HepG2 (cell line): ENCODE results near the gene SLC5A6. TPM values are rescaled to one million over a fixed set of nuclear protein-coding genes. Genes with fewer than 3 reads are reported as not detected.
A peak's percentile ranks its signal among the peaks of the same experiment; 100 is the strongest.

Experiments
- ARNTL ChIP-seq: sonication (generic); formaldehyde crosslinking; IDR thresholded peaks from 2 replicates; pipeline ENCODE4 v1.4.0; 2020; ENCODE audit warnings: mild to moderate bottlenecking, missing genetic modification reagents
- ATF7-NPFF ChIP-seq: sonication (generic); formaldehyde crosslinking; IDR thresholded peaks from 2 replicates; pipeline ENCODE4 v1.8.1; 2023; ENCODE audit warnings: mild to moderate bottlenecking, low read depth, missing genetic modification reagents, moderate library complexity
- CREBL2 ChIP-seq: sonication (generic); formaldehyde crosslinking; IDR thresholded peaks from 2 replicates; pipeline ENCODE4 v1.8.1; 2023; ENCODE audit warnings: missing genetic modification reagents, mild to moderate bottlenecking, borderline replicate concordance
- ETV5 ChIP-seq: IDR thresholded peaks from 2 replicates; pipeline ENCODE4 v1.6.1; 2018; ENCODE audit warnings: missing biosample characterization, missing genetic modification reagents, inconsistent platforms, borderline replicate concordance
- GFI1 ChIP-seq: sonication (generic); formaldehyde crosslinking; IDR thresholded peaks from 2 replicates; pipeline ENCODE4 v1.5.0; 2020; ENCODE audit warnings: missing genetic modification reagents, mild to moderate bottlenecking, borderline replicate concordance
- HMGXB4 ChIP-seq, 2 experiments: sonication (generic) in 1 of 2; formaldehyde crosslinking in 1 of 2; IDR thresholded peaks; 2 replicates each; pipeline versions ENCODE4 v1.4.0 to v1.6.1; 2018 to 2020; ENCODE audit warnings: missing genetic modification reagents in 2 of 2, borderline replicate concordance in 1 of 2, low read depth in 1 of 2, mild to moderate bottlenecking in 1 of 2, missing biosample characterization in 1 of 2
- MZF1 ChIP-seq: sonication (generic); formaldehyde crosslinking; IDR thresholded peaks from 2 replicates; pipeline ENCODE4 v1.8.1; 2023; ENCODE audit warnings: mild to moderate bottlenecking, missing genetic modification reagents, borderline replicate concordance
- PAX8 ChIP-seq: sonication (generic); formaldehyde crosslinking; IDR thresholded peaks from 2 replicates; pipeline ENCODE4 v1.8.0; 2022; ENCODE audit warnings: mild to moderate bottlenecking, missing genetic modification reagents, borderline replicate concordance
- PPARG ChIP-seq: conservative IDR thresholded peaks from 2 replicates; pipeline ENCODE4 v1.6.1; 2016; ENCODE audit warnings: missing biosample characterization, missing genetic modification reagents
- SP5 ChIP-seq: IDR thresholded peaks from 2 replicates; pipeline ENCODE4 v1.6.1; 2016; ENCODE audit warnings: low read depth, borderline replicate concordance
- TBL1XR1 ChIP-seq: fragments of 150-350 bp; IDR thresholded peaks from 2 replicates; pipeline ENCODE4 v1.6.1; 2014; ENCODE audit warnings: borderline replicate concordance, low read length; ENCODE audit not compliant: partially characterized antibody
- TBX2 ChIP-seq: sonication (generic); formaldehyde crosslinking; IDR thresholded peaks from 2 replicates; pipeline ENCODE4 v1.5.0; 2020; ENCODE audit warnings: missing genetic modification reagents, mild to moderate bottlenecking, borderline replicate concordance
- TEAD2 ChIP-seq: sonication (generic); formaldehyde crosslinking; IDR thresholded peaks from 2 replicates; pipeline ENCODE4 v1.9.0; 2021; ENCODE audit warnings: missing genetic modification reagents
- THRA ChIP-seq: sonication (generic); formaldehyde crosslinking; IDR thresholded peaks from 2 replicates; pipeline ENCODE4 v1.4.0; 2020; ENCODE audit warnings: missing genetic modification reagents, borderline replicate concordance
- ZBTB26 ChIP-seq: IDR thresholded peaks from 2 replicates; pipeline ENCODE4 v1.6.1; 2016; ENCODE audit warnings: missing compliant biosample characterization, missing genetic modification reagents, borderline replicate concordance
- ZFX ChIP-seq: sonication (generic); formaldehyde crosslinking; IDR thresholded peaks from 2 replicates; pipeline ENCODE4 v1.4.0; 2020; ENCODE audit warnings: mild to moderate bottlenecking, low read depth, missing genetic modification reagents, moderate library complexity
- ZNF563 ChIP-seq: sonication (generic); formaldehyde crosslinking; IDR thresholded peaks from 2 replicates; pipeline ENCODE4 v1.8.0; 2022; ENCODE audit warnings: mild to moderate bottlenecking, moderate library complexity, missing genetic modification reagents
- ZNF639 ChIP-seq: conservative IDR thresholded peaks from 2 replicates; pipeline ENCODE4 v1.6.1; 2018; ENCODE audit warnings: missing genetic modification reagents
- ZNF761 ChIP-seq: sonication (generic); formaldehyde crosslinking; conservative IDR thresholded peaks from 2 replicates; pipeline ENCODE4 v1.4.0; 2020; ENCODE audit warnings: mild to moderate bottlenecking, missing genetic modification reagents
- ZNF891 ChIP-seq: sonication (generic); formaldehyde crosslinking; IDR thresholded peaks from 2 replicates; pipeline ENCODE4 v1.5.0; 2020; ENCODE audit warnings: mild to moderate bottlenecking, missing genetic modification reagents
- polyA plus RNA-seq, 8 experiments: library from polyadenylated mRNA; depleted of rRNA in 3 of 8; stranded (reverse) in 7 of 8; unstranded in 1 of 8; fragments of >200 nt; fragmentation: Illumina TruSeq in 4 of 8; extraction: Trizol in 4 of 8; gene quantifications; 2 replicates each; pipeline versions ENCODE4 v1.2.1 to v1.2.3, GENCODE V29; 2011 to 2016; ENCODE audit warnings: low read depth in 4 of 8, missing spikeins in 1 of 8, mixed read lengths in 1 of 8; ENCODE audit not compliant: insufficient read depth in 1 of 8
- total RNA-seq, 5 experiments: library from RNA; depleted of rRNA; stranded (reverse); fragments of >200 nt; fragmentation: Illumina TruSeq; extraction: Trizol; gene quantifications; 2 replicates each; pipeline ENCODE4 v1.2.3, GENCODE V29; 2016; ENCODE audit warnings: low read depth in 1 of 5

SLC5A6 gene
- total and polyA plus RNA-seq, 2 of the 13 experiments (the other 11 are each of a cell fraction or from before 2014, with no cell fraction given) = 135 to 417 TPM

- TF ChIP-seq ZNF891 (CRISPR knock-in tag) = 0 out of 2 replicates have a peak, but pooled peaks have one; percentile 33
- 0 out of 2 replicates have a peak, but pooled peaks have one; percentile 31 for TF ChIP-seq PAX8 (CRISPR knock-in tag)
- 0 out of 2 replicates have a peak, but pooled peaks have one; percentile 69 for TF ChIP-seq ZNF761 (CRISPR knock-in tag)
- peak; percentile 48; the same call in 1 of the 2 replicates for TF ChIP-seq ZFX
- peak; percentile 66; the same call in 1 of the 2 replicates for TF ChIP-seq TBX2
- TF ChIP-seq ETV5 = peak; percentile 15; the same call in 1 of the 2 replicates
- peak; percentile 40; the same call in 1 of the 2 replicates for TF ChIP-seq ZNF639 (CRISPR knock-in tag)
- 0 out of 2 replicates have a peak, but pooled peaks have one; percentile 49 for TF ChIP-seq PPARG
- no peak for TF ChIP-seq TBL1XR1
- TF ChIP-seq CREBL2 (CRISPR knock-in tag) = peak; percentile 78; the same call in 1 of the 2 replicates
- TF ChIP-seq MZF1 (CRISPR knock-in tag) = 0 out of 2 replicates have a peak, but pooled peaks have one; percentile 49
- peak; percentile 62; the same call in 1 of the 2 replicates for TF ChIP-seq ZNF563 (CRISPR knock-in tag)
- peak in 1 of 2 experiments; percentile 54; a peak in 1 of 4 replicates for TF ChIP-seq HMGXB4 (CRISPR knock-in tag; IDR thresholded peaks at IDR 0.05; ENCODE audit: borderline replicate concordance in 1 of 2, low read depth in 1 of 2)
- TF ChIP-seq ARNTL (CRISPR knock-in tag) = peak; percentile 73
- TF ChIP-seq TEAD2 (CRISPR knock-in tag) = 0 out of 2 replicates have a peak, but pooled peaks have one; percentile 71
- TF ChIP-seq SP5 = 0 out of 2 replicates have a peak, but pooled peaks have one; percentile 24
- peak; percentile 73; the same call in 1 of the 2 replicates for TF ChIP-seq ATF7-NPFF (CRISPR knock-in tag)
- 0 out of 2 replicates have a peak, but pooled peaks have one; percentile 59 for TF ChIP-seq ZBTB26 (CRISPR knock-in tag)
- peak; percentile 22; the same call in 1 of the 2 replicates for TF ChIP-seq THRA (CRISPR knock-in tag)
- no peak; the same call in 1 of the 2 replicates for TF ChIP-seq GFI1
Observed at GRCh38 chr2:27217173-27218121, 5.4 kb upstream of the SLC5A6 start, which contains the start of gene CAD (continued).
